Calu3 (cell line): ENCODE data around the gene AP2M1. TPM values are rescaled to one million over a fixed set of nuclear protein-coding genes. Genes with fewer than 3 reads are reported as not detected.
A peak's percentile ranks its signal among the peaks of the same experiment; 100 is the strongest.
"Not testable (repeated sequence)": the region's sequence is repeated elsewhere in the genome, so short reads cannot be mapped to it uniquely, and the experiment has no call there.

Source experiments
- BruUV-seq: library from RNA; stranded (reverse); fragments of 400-500 nt; replicated peaks from 2 replicates; lab custom pipeline; 2021; lab: Mats Ljungman, UMichigan
- CTCF ChIA-PET: fragments of 300-600 bp; sonication (Branson Sonifier 250); formaldehyde crosslinking; loops from one replicate; lab custom pipeline; 2022; ENCODE audit warnings: antibody characterized with exemption; lab: Charles Lee
- DNase-seq: peaks from one replicate; pipeline ENCODE4 v3.0.0; 2022
- H3K27ac Mint-ChIP-seq: one replicate; pipeline ENCODE4 v1.8.0; 2022; ENCODE audit warnings: mixed read lengths; ENCODE audit not compliant: unreplicated experiment
- H3K27me3 Mint-ChIP-seq: one replicate; pipeline ENCODE4 v1.8.0; 2022; ENCODE audit warnings: mixed read lengths; ENCODE audit not compliant: unreplicated experiment
- H3K36me3 Mint-ChIP-seq: one replicate; pipeline ENCODE4 v1.8.0; 2022; ENCODE audit warnings: mild to moderate bottlenecking, moderate library complexity, mixed read lengths; ENCODE audit not compliant: insufficient read depth, unreplicated experiment
- H3K4me1 Mint-ChIP-seq: one replicate; pipeline ENCODE4 v1.8.0; 2022; ENCODE audit warnings: mild to moderate bottlenecking, low read depth, mixed read lengths; ENCODE audit not compliant: unreplicated experiment
- H3K4me3 Mint-ChIP-seq: one replicate; pipeline ENCODE4 v1.8.0; 2022; ENCODE audit warnings: mild to moderate bottlenecking, low read depth, moderate library complexity, mixed read lengths; ENCODE audit not compliant: unreplicated experiment
- H3K9me3 Mint-ChIP-seq: one replicate; pipeline ENCODE4 v1.8.0; 2022; ENCODE audit warnings: low read depth, mixed read lengths; ENCODE audit not compliant: unreplicated experiment
- intact Hi-C: fragments of 100-400 bp; cut with micrococcal nuclease; formaldehyde crosslinking; loops from one replicate; pipeline ENCODE4 v1.10.0; 2022; ENCODE audit not compliant: unreplicated experiment
- total RNA-seq: library from RNA; stranded (reverse); gene quantifications from 2 replicates; pipeline ENCODE4 v1.2.3, GENCODE V29; 2022
- TF ChIP-seq, protein P1 (sequence below): fragments of 200-600 bp; IDR thresholded peaks from one replicate; pipeline ENCODE4 v1.8.0; 2022; ENCODE audit warnings: antibody characterized with exemption; ENCODE audit not compliant: unreplicated experiment

The AP2M1 gene
- total RNA-seq, 1 experiment from 2014 or later: 401 TPM

DNA sequence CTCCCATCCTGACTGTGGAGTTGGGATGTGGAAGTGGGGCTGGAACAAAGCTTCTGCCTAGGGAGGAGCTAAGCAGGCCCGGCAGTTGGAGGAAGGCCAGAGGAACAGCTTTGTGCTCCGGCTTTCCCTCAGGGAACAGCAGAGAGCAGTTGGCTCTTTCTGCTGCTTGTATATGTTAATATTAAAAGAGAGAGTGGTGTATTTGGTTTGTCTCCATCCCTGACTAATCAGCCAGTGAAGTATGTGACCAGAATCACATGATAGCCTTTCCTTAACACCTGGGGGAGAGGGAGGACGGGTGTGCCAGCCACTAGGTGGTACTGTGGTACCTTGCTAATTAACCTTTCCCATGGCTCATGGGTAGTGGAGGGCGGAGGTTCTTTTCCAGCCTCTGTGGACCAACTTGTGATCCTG lies 29.5 kb upstream of the AP2M1 start:
- CTCF ChIA-PET: interaction anchor here (0.6 to 2.8 kb wide), 10 partner anchors 8 to 97 kb away, joined by 3 to 14 read pairs (median 3); partner anchors contain the start of genes ABCF3, AP2M1 and EIF2B5
- H3K27ac Mint-ChIP-seq: peak overlapping the region; percentile 43
- intact Hi-C loops: loop anchor here (1.0 to 2.0 kb wide), 2 partner anchors 97 to 144 kb away; no protein-coding TSS in a partner anchor

DNA sequence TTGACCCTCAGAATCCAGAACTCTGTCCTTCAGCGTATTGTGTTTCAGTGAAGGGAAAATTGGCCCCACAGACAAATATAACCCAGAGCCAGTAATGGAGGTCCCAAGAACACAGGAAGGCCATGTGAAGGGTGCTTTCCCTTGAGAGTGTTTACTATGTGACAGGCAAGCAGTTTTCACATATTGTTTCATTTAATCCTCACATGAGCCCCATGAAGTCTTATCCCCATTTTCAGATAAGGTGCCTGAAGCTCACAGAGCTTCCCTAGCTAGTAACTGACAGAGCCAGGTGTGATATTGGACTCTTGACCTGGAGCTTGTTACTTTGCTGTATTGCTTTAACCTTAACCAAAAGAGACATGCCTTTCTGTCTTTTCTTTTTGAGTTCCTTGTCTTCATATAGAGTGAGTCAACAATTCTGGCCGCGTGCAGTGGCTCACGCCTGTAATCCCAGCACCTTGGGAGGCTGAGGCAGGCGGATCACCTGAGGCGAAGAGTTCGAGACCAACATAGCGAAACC lies 28.8 kb upstream of the AP2M1 start:
- Mint-ChIP-seq H3K9me3 (no peaks in the 10 kb centered on the region), H3K4me1 (peaks cover 9% of the 10 kb centered on the region), H3K36me3 (peaks cover 49% of the 10 kb centered on the region), H3K27ac (peak overlapping the region; percentile 43), H3K27me3 (no peaks in the 10 kb centered on the region), H3K4me3 (no peak overlapping the region)
- CTCF ChIA-PET: interaction anchor here (0.8 to 2.8 kb wide), 5 partner anchors 10 to 96 kb away, joined by 3 to 14 read pairs (median 8); partner anchors contain the start of genes ABCF3 and EIF2B5
- BruUV-seq: no TSS peak
- intact Hi-C loops: loop anchor here (1.0 to 2.0 kb wide), 2 partner anchors 96 to 143 kb away; no protein-coding TSS in a partner anchor
- DNase-seq: no peak
- TF ChIP-seq, protein P1, sequence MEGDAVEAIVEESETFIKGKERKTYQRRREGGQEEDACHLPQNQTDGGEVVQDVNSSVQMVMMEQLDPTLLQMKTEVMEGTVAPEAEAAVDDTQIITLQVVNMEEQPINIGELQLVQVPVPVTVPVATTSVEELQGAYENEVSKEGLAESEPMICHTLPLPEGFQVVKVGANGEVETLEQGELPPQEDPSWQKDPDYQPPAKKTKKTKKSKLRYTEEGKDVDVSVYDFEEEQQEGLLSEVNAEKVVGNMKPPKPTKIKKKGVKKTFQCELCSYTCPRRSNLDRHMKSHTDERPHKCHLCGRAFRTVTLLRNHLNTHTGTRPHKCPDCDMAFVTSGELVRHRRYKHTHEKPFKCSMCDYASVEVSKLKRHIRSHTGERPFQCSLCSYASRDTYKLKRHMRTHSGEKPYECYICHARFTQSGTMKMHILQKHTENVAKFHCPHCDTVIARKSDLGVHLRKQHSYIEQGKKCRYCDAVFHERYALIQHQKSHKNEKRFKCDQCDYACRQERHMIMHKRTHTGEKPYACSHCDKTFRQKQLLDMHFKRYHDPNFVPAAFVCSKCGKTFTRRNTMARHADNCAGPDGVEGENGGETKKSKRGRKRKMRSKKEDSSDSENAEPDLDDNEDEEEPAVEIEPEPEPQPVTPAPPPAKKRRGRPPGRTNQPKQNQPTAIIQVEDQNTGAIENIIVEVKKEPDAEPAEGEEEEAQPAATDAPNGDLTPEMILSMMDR: no peak

More for the DNA sequence above, 29.5 kb upstream of the AP2M1 start:
- no peak overlapping the region for H3K4me3 Mint-ChIP-seq
- peaks cover 14% of the 10 kb centered on the region for H3K4me1 Mint-ChIP-seq
- H3K27me3 Mint-ChIP-seq: no peaks in the 10 kb centered on the region
- BruUV-seq: no TSS peak
- TF ChIP-seq, protein P1: peak; percentile 92
- H3K36me3 Mint-ChIP-seq: peaks cover 54% of the 10 kb centered on the region
- peak; percentile 84 for DNase-seq
- H3K9me3 Mint-ChIP-seq: no peaks in the 10 kb centered on the region

DNA sequence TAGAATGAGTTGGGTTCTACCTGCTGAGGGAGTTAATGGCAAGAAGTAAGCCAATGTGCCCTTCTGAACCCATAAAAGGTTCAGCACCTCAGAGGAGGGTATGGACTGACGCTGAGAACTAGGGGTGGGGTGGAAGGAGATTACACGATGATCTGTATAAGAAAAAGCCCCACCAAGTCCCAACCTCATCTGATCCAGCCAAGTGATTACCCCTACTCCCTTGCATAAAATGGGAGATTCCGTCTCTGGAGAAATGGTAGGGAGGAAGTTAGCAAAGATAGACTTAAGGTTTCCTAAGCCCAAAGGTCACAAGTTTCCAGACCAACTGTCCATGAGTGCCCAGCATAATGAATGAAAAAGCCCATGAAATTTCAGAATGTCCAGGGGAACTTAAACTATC lies 26.6 kb upstream of the AP2M1 start:
- Mint-ChIP-seq H3K4me1 (peaks cover 9% of the 10 kb centered on the region), H3K27me3 (no peaks in the 10 kb centered on the region)

DNA sequence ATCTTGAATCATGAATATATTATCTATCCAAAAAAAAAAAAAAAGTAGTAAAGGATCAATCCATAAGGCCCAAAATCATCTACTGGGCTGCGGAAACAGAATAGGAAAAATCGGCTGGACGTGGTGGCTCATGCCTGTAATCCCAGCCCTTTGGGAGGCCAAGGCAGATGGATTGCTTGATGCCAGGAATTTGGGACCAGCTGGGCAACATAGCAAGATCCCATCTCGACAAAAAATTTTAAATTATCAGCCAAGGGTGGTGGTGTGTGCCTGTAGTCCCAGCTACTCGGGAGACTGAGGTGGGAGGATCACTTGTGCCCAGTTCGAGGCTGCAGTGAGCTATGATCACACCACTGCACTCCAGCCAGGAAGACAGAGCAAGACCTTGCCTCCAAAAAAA lies 25.5 kb upstream of the AP2M1 start:
- Mint-ChIP-seq H3K4me3 (no peak overlapping the region), H3K4me1 (peaks cover 10% of the 10 kb centered on the region), H3K36me3 (peaks cover 25% of the 10 kb centered on the region), H3K27ac (no peak overlapping the region), H3K27me3 (no peaks in the 10 kb centered on the region), H3K9me3 (no peaks in the 10 kb centered on the region)
- DNase-seq: no peak
- intact Hi-C loops: no loop called here
- TF ChIP-seq, protein P1: no peak
- no TSS peak for BruUV-seq
- CTCF ChIA-PET: interaction anchor here (0.7 kb wide), 1 partner anchor 22 kb away, joined by 4 read pairs; no protein-coding TSS in a partner anchor

More for the DNA sequence above, 26.6 kb upstream of the AP2M1 start:
- no peak overlapping the region for H3K27ac Mint-ChIP-seq
- CTCF ChIA-PET: no interaction called here
- TF ChIP-seq, protein P1: no peak
- no peak overlapping the region for H3K4me3 Mint-ChIP-seq
- no TSS peak for BruUV-seq
- DNase-seq: no peak
- H3K9me3 Mint-ChIP-seq: no peaks in the 10 kb centered on the region
- intact Hi-C loops: no loop called here
- peaks cover 29% of the 10 kb centered on the region for H3K36me3 Mint-ChIP-seq

GRCh38 chr3:184149770-184150169 lies 24.9 kb upstream of the AP2M1 start:
- DNase-seq, H3K27me3 Mint-ChIP-seq, BruUV-seq, H3K4me3 Mint-ChIP-seq, H3K27ac Mint-ChIP-seq, H3K9me3 Mint-ChIP-seq, intact Hi-C loops: not testable (repeated sequence)
- CTCF ChIA-PET: interaction anchor here (0.9 kb wide), 1 partner anchor 36 kb away, joined by 3 read pairs; the partner anchor contains the start of gene ABCF3
- Mint-ChIP-seq H3K4me1 (peaks cover 15% of the 10 kb centered on the region), H3K36me3 (peaks cover 23% of the 10 kb centered on the region)
